HepG2 (cell line): Measurements from ENCODE around the gene RALB.
"Not testable (repeated sequence)": the region's sequence is repeated elsewhere in the genome, so short reads cannot be mapped to it uniquely, and the experiment has no call there.

Experiments used
- ARNT ChIP-seq: fragments of 450-650 bp; IDR thresholded peaks from 2 replicates; pipeline ENCODE4 v1.6.1; 2017
- BHLHE40 ChIP-seq: IDR thresholded peaks from 2 replicates; pipeline ENCODE4 v1.6.1; 2011; ENCODE audit warnings: low read length, improper control_type of control experiment
- BRCA1 ChIP-seq: sonication (generic); formaldehyde crosslinking; IDR thresholded peaks from 2 replicates; pipeline ENCODE4 v1.4.0; 2020; ENCODE audit warnings: missing genetic modification reagents
- HMG20A ChIP-seq: IDR thresholded peaks from 2 replicates; pipeline ENCODE4 v1.6.1; 2016; ENCODE audit warnings: borderline replicate concordance
- RXRB ChIP-seq: IDR thresholded peaks from 2 replicates; pipeline ENCODE4 v1.6.1; 2016; ENCODE audit warnings: borderline replicate concordance, missing genetic modification reagents, missing compliant biosample characterization
- SP4 ChIP-seq: sonication (generic); formaldehyde crosslinking; IDR thresholded peaks from 2 replicates; pipeline ENCODE4 v1.8.1; 2023; ENCODE audit warnings: mild to moderate bottlenecking, missing genetic modification reagents
- ZBTB7A ChIP-seq: sonication (generic); formaldehyde crosslinking; IDR thresholded peaks from 2 replicates; pipeline ENCODE4 v1.8.0; 2022; ENCODE audit warnings: mild to moderate bottlenecking, missing genetic modification reagents
- ZNF747 ChIP-seq: sonication (generic); formaldehyde crosslinking; IDR thresholded peaks from 2 replicates; pipeline ENCODE4 v1.8.1; 2023; ENCODE audit warnings: missing genetic modification reagents, mild to moderate bottlenecking, borderline replicate concordance
- TF ChIP-seq, protein P1 (sequence below): sonication (generic); formaldehyde crosslinking; IDR thresholded peaks from 2 replicates; pipeline ENCODE4 v1.8.1; 2023; ENCODE audit warnings: mild to moderate bottlenecking, missing genetic modification reagents

DNA sequence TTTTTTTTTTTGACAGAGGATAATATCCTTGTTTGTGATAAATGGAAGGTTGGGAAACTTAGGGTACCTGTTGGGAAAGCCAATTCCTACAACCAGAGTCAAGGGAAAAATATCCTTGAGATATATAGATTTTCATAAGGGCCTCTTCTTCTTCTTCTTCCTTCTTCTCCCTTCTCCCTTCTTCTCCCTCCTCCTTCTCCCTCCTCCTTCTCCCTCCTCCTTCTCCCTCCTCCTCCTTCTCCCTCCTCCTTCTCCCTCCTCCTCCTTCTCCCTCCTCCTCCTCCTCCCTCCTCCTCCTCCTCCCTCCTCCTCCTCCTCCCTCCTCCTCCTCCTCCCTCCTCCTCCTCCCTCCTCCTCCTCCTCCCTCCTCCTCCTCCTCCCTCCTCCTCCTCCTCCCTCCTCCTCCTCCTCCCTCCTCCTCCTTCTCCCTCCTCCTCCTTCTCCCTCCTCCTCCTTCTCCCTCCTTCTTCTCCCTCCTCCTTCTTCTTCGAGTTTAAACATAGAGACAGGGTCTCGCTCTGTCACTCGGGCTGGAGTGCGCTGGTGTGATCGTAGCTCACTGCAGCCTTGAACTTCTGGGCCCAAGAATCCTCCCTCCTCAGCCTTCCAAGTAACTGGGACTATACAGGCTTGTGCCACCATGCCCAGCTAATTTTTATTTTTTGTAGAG lies 68.4 kb downstream of the RALB start:
- TF ChIP-seq HMG20A (CRISPR knock-in tag); BRCA1 (CRISPR knock-in tag); ARNT; ZNF747 (CRISPR knock-in tag); RXRB (CRISPR knock-in tag); BHLHE40; ZBTB7A (CRISPR knock-in tag); SP4 (CRISPR knock-in tag): not testable (repeated sequence)
- TF ChIP-seq, protein P1, sequence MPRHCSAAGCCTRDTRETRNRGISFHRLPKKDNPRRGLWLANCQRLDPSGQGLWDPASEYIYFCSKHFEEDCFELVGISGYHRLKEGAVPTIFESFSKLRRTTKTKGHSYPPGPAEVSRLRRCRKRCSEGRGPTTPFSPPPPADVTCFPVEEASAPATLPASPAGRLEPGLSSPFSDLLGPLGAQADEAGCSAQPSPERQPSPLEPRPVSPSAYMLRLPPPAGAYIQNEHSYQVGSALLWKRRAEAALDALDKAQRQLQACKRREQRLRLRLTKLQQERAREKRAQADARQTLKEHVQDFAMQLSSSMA (CRISPR knock-in tag), result not testable (repeated sequence)
